ENCODE measurements around the gene EDARADD. TPM values are rescaled to one million over a fixed set of nuclear protein-coding genes. Genes with fewer than 3 reads are reported as not detected.

Gene EDARADD
- total and polyA plus RNA-seq, 2 of the 8 experiments (the other 6 are each of a cell fraction or from before 2014, with no cell fraction given): 3.4 to 6.1 TPM

DNA sequence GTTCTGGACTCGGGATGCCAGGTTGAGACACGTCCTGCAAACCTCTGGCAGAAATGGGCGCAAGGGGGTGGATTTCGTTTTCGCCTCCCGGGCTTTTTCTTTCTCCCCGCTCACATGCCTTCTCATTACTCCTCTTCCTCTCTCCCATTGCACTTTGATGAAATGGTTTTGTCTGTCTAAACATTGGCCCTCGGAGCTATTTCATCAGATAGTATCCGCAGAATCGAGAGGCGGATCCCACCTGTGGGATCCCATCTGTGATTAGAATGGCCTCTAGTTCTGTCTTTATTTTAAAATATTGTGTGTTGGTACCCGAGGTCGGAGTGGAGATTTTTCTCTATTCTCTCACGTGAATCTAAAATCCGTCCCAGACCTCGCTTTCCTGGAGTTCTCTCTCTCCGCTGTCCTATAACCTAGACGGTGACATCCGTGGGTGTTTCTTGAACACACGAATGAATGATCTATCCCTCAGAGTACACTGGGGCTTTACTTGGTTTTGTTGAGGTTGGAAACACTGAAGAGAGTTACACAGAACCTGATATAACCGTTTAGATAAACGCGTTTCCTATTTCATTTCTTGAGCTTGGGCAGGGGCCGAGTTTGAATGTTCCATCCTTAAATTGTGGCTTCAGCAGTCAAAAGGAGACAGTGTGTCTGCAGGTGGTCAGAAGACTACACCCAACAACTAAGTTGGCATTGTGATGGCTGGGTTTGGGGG lies 2.0 kb downstream of the EDARADD start:
- Histone ChIP-seq H2BK12ac (ENCODE audit: low read depth, low read length) (no peak overlapping the region; the same call in none of the 2 replicates), H4K20me1 (replicated peaks in 1 of 2; ENCODE audit: control insufficient read depth in 1 of 2, insufficient read depth in 2 of 2, low read length in 2 of 2) (no peaks in the 10 kb centered on the region), H3K9me3 (ENCODE audit: insufficient read depth in 2 of 2, low read depth in 1 of 2, low read length in 1 of 2) (no peaks in the 10 kb centered on the region), H3K18ac (ENCODE audit: extremely low read depth, low read length) (peak overlapping the region; percentile 39; the same call in 1 of the 2 replicates), H3K23ac (ENCODE audit: insufficient read length) (no peak overlapping the region), H3K79me2 (ENCODE audit: control insufficient read depth in 1 of 2, insufficient read depth in 2 of 2, low read length in 2 of 2) (no peaks in the 10 kb centered on the region), H2AFZ (ENCODE audit: low read length) (peak overlapping the region; percentile 82; the same call in 1 of the 2 replicates), H3K4me3 (ENCODE audit: extremely low read depth in 1 of 4, insufficient read depth in 2 of 4, low read depth in 3 of 4, low read length in 4 of 4) (peak overlapping the region; percentile 85 to 89 (median 88)), H3K4ac (replicated peaks; ENCODE audit: insufficient read length, low read depth, low read length) (no peak overlapping the region), H2BK15ac (ENCODE audit: low read length) (peak overlapping the region; percentile 46; the same call in 1 of the 2 replicates), H3K23me2 (ENCODE audit: low read depth, low read length) (peaks cover 8% of the 10 kb centered on the region; the same call in 1 of the 2 replicates), H3K56ac (replicated peaks; ENCODE audit: insufficient read length, low read depth, low read length) (no peak overlapping the region), H2AK5ac (ENCODE audit: low read depth, low read length) (no peak overlapping the region), H3K27me3 (replicated peaks in 1 of 4; ENCODE audit: control insufficient read depth in 3 of 4, extremely low read depth in 1 of 4, insufficient read depth in 3 of 4, low read length in 3 of 4) (peaks cover 1 to 12% (median 9%) of the 10 kb centered on the region in 4 experiments; a peak in 6 of 7 replicates), H3K79me1 (ENCODE audit: low read depth, low read length) (no peaks in the 10 kb centered on the region), H3K4me2 (ENCODE audit: insufficient read depth in 1 of 2, low read depth in 2 of 2, low read length in 2 of 2) (peak overlapping the region; percentile 79 to 95), H2BK5ac (ENCODE audit: low read depth, low read length) (no peak overlapping the region), H4K91ac (replicated peaks; ENCODE audit: insufficient read length, low read length) (no peak overlapping the region), H2BK120ac (replicated peaks; ENCODE audit: low read depth, low read length) (no peak overlapping the region), H4K8ac (ENCODE audit: extremely low read depth, insufficient read depth, low read length) (peak overlapping the region; percentile 68; the same call in 1 of the 2 replicates), H3K14ac (ENCODE audit: insufficient read length) (no peak overlapping the region), H3K27ac (ENCODE audit: low read depth, low read length) (no peak overlapping the region), H4K5ac (ENCODE audit: insufficient read length, low read depth, low read length) (no peak overlapping the region), H2BK20ac (ENCODE audit: low read length) (no peak overlapping the region), H3K36me3 (ENCODE audit: control insufficient read depth in 2 of 4, insufficient read depth in 4 of 4, low read length in 3 of 4) (no peaks in the 10 kb centered on the region), H3K4me1 (replicated peaks in 1 of 4; ENCODE audit: control insufficient read depth in 3 of 4, insufficient read depth in 4 of 4, low read length in 3 of 4) (peaks cover 0 to 12% (median 8%) of the 10 kb centered on the region in 4 experiments; a peak in 6 of 7 replicates), H3K9ac (replicated peaks in 1 of 4; ENCODE audit: extremely low read depth in 1 of 4, low read depth in 3 of 4, low read length in 3 of 4) (peak overlapping the region; percentile 43 to 81 (median 60); a peak in 6 of 7 replicates)
- peak in 1 of 2 experiments; percentile 41 for DNase-seq (ENCODE audit: low read depth in 1 of 2, low spot score in 2 of 2)
- ChIA-PET POLR2A (ENCODE audit: partially characterized antibody) (interaction anchor here (0.9 to 1.3 kb wide), 2 partner anchors 113 to 255 kb away, joined by 3 to 4 read pairs; no protein-coding TSS in a partner anchor), CTCF (ENCODE audit: partially characterized antibody) (interaction anchor here (2.6 kb wide), 1 partner anchor 56 kb away, joined by 10 read pairs; no protein-coding TSS in a partner anchor)
- 13% methylated on average over 23 of the region's 24 CpGs; no CpG with 5 or more reads in 1 of the 2 experiments for WGBS, 2 experiments (ENCODE audit: extremely low coverage in 1 of 2, insufficient coverage in 1 of 2, insufficient read length in 1 of 2, insufficient replicate concordance in 2 of 2, low coverage in 1 of 2, low lambda C conversion rate in 2 of 2, missing lambda C conversion rate in 1 of 2)
- no peak for TF ChIP-seq HDAC2 (IDR thresholded peaks at IDR 0.05; ENCODE audit: borderline replicate concordance in 1 of 2, low read depth in 2 of 2, low read length in 2 of 2)
- TF ChIP-seq, protein P1, sequence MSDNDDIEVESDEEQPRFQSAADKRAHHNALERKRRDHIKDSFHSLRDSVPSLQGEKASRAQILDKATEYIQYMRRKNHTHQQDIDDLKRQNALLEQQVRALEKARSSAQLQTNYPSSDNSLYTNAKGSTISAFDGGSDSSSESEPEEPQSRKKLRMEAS (IDR thresholded peaks at IDR 0.05): peak; percentile 1; the same call in 1 of the 2 replicates
- no peak for TF ChIP-seq RFX5 (IDR thresholded peaks at IDR 0.05; ENCODE audit: borderline replicate concordance, low read depth, low read length)
- no peak for FAIRE-seq
